GM19395 (cell line): ENCODE data around the gene TGFBR1.

ENCODE experiments used
- ATAC-seq: cut with Tn5 transposase; IDR thresholded peaks from one replicate; pipeline ENCODE4 v1.9.1; 2021; ENCODE audit warnings: mild to moderate bottlenecking, moderate library complexity; ENCODE audit not compliant: unreplicated experiment

TGFBR1 gene

GRCh38 chr9:99166149-99166548, 61.2 kb downstream of the TGFBR1 start:
- ATAC-seq: no peak

DNA sequence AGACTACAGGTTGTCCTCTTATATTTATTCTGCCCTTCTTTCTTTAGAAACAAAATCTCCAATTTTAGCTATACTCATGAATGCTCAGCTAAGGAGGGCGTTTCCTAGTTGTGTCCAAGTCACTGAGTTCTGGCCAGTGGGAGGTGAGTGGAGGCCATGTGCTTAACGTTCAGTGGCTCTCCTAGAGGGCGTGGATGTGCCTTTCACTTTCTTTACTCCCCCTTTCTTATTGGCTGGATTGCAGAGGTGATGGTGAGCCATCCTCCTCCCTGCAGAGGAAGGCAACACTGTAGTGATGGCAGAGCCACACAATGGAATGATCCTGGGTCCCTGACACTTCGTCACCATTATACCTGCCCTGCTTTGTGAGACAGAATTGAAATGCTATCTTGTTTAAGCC, 62.2 kb downstream of the TGFBR1 start:
- no peak for ATAC-seq

- no peak for ATAC-seq
Observed at GRCh38 chr9:99167694-99168093, 62.8 kb downstream of the TGFBR1 start.

DNA sequence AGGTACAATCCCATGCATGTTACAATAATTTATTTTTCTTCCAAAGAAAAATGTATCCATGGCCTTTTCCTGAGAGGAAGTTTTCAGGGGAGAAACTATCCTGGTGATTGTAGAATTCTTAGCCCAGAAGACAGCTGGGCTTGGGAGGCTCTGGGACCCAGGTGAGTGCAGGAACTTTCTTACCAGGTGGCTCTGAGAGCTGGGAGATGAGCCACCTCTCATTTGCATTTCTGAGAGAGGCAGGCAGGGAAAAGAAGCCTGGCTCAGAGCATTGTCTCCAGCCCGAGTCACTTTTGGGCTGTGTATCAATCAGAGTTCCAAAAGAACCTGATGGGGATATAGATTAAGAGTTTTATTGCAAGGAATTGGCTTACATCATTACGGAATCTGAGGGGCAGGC, 64.2 kb downstream of the TGFBR1 start:
- ATAC-seq: no peak

GRCh38 chr9:99169982-99170761, 65.3 kb downstream of the TGFBR1 start:
- ATAC-seq: no peak

DNA sequence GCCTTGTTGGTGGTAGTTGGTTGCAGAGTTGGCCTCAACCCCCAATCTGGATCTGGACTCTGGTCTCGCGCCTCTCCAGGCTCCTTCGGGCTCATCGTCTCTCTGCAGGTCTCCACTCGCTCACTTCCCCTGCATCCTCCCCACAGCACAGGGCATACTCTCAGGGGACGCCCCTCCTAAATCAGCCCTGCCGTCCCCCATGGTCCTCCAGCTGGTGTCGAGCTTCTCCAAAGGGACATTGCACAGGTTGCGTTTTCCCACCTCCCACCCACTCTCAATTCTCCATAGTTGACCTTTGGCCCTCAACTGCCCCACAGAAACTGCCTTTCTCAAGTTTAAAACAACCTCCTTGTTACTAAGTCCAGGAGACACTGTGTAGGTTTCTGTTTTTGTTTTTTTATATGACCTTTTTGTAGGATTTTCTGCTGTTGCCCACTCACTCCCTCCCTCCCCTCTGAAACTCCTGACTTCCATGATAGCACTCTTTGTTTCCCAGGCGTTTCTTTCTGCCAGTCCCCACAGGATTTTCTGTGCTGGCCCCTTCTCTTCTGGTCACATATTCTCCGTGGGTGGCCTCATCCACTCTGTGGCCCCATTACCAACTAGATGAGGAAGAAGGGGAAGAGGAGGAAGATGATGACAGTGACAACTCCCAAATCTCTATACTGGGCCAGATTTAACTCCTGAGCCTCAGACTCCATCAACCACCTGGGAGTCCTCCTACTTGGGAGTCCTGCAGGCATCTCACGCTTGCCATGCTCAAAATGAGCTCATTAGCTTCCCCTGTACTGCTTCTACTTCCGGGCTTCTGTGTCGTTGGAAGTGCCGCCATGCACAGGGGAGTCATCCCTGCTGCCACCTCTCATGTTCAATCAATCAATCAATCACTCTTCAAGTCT, 66.6 kb downstream of the TGFBR1 start:
- ATAC-seq: no peak

GRCh38 chr9:99172124-99173091, 67.5 kb downstream of the TGFBR1 start:
- no peak for ATAC-seq

DNA sequence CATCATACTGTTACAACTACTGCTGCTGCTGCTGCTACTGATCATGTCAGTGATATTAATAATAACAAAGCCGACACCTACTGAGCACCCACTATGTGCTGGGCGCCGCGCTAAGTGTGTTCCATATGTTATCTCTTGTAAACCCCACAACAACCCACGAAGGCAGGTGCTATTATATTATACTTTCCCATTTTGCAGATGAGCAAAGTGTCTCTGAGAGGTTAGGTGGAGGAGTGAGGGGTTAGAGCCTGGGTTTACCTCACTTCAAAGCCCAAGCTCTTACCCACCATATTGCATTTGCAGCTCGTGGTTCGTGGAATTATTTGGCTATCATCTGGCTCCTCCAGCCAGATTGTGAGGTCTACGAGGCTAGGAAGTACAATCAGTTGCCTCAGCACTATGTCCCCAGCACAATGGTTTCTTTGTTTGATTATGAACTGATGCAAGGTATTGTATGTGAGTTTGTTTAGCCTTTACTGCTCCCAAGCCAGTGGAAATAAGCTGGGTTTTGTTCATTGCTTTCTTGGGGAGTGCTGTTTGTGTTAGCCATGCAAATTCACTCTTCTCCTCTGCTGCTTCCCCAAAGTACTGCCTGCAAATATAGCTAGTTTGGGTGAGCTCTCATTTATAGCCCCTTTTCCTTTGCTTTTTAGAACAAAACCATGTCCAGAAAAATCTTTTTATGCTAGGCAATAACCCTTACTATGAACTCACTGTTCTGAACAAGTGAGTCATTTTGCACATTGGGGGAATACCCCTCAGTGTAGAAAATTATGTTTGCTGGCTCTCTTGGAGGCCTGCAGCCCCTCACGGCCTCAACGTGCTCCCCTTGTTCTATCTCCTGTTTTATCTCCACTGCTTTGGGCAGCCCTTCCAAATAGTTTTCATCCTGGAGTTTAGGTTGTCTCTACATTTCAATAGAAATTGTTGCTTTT, 68.9 kb downstream of the TGFBR1 start:
- peak; percentile 55 for ATAC-seq

GRCh38 chr9:99176527-99177013, 71.7 kb downstream of the TGFBR1 start:
- no peak for ATAC-seq

- no peak for ATAC-seq
Observed at GRCh38 chr9:99177576-99178366, 72.9 kb downstream of the TGFBR1 start.

DNA sequence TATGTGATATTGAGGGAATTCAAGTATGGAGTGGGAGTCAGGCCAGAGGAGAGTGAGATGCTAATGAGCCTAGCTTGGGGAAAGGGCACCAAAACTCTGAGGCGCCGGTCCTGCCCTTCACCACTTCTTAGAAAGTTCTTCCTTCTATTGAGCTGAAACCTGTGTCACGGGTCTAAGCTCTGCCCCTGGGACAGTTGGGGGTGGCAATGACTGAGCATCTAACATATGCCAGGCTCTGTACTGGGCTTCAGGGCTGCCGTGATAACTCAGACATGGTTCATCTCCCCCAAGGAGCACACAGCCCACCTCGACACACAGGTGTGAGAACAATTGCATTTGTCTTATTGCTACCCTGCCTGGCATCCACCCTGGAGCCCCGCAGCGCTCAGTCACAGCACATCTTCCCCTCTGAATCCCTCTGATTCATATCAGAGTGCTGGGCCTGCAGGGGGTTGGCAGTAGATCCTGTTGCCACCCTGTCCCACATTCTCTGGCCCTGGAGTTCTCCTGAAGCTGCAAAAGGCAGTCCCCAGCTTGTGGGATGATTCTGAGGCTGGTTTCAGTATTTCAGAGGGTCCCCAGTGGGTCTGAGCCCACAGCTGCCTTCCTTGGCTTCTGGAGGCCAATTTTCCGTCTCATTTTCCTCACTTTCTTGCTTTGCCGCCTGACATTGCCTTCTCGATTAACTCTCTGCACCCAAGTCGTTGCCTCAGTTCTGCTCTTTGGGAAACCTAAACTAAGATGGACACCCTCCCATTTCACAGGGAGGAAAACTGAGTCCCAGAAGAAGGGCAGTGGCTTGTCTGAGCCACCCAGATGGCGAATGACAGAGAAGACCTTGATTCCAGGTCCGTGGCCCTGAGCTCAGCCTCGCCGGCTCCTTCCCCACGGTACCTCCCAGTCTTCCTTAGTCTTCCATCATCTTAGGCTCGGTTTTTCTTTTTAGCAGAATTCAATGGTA, 74.3 kb downstream of the TGFBR1 start:
- ATAC-seq: no peak

- peak; percentile 52 for ATAC-seq
Observed at GRCh38 chr9:99180199-99180598, 75.3 kb downstream of the TGFBR1 start.

DNA sequence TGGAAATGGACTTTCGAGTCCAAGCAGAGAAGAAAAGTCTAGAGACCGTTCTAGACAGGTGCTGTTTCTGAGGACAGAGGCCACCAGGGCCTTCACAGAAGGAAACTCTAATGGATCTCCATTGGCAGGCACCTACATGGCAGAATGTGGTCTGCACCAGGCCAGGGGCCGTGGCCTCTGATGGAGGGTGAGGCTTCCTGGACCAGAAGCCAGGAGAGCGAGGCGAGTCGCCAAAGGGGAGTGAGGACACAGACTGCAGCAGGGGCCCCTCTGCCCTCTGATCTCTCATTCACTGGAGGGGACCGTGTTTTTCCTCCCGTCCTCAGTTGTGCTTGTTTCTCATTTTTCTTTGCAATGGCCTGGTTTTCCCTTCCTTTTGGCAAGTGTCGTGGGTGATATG, 75.7 kb downstream of the TGFBR1 start:
- ATAC-seq: no peak

- ATAC-seq: no peak
Observed at GRCh38 chr9:99181206-99181605, 76.3 kb downstream of the TGFBR1 start.

DNA sequence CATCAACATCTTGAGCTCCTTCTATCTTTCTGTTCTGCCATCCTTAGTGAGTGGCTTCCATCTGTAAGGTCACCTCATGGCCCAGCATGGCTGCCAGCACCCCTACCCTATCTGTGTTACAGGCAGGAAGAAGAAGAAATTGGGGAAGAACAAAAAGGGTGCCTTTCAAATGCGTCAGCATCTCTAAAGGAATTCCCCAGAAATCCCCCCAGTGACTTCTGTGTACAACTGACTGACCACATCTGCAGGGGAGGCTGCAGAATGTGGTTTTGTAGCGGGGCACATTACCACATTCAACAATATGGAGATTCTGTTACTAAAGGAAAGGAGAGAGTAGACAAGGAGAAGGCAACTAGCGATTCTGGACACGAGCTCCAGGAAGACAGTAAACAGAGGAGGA, 76.7 kb downstream of the TGFBR1 start:
- peak; percentile 28 for ATAC-seq

GRCh38 chr9:99182356-99182755, 77.4 kb downstream of the TGFBR1 start:
- no peak for ATAC-seq

GRCh38 chr9:99183616-99184015, 78.7 kb downstream of the TGFBR1 start:
- ATAC-seq: no peak

GRCh38 chr9:99184110-99184474, 79.2 kb downstream of the TGFBR1 start:
- ATAC-seq: no peak
